Measurements from ENCODE around the gene ZNF354C. TPM values are rescaled to one million over a fixed set of nuclear protein-coding genes. Genes with fewer than 3 reads are reported as not detected.
A peak's percentile ranks its signal among the peaks of the same experiment; 100 is the strongest.

ZNF354C gene
- total and polyA plus RNA-seq, 12 donors, result 1.4 to 7.7 (median 3.3) TPM

GRCh38 chr5:179055436-179055835, 4.7 kb upstream of the ZNF354C start:
- DNase-seq, result no peak
- intact Hi-C loops (cut with DNase I), result no loop called here

GRCh38 chr5:179055841-179056240, 4.3 kb upstream of the ZNF354C start:
- no peak for DNase-seq
- intact Hi-C loops (cut with DNase I), result no loop called here
- TF ChIP-seq POLR2A (IDR thresholded peaks at IDR 0.05), result no peak
- no peak for TF ChIP-seq CTCF (IDR thresholded peaks at IDR 0.05)
- H3K27me3 ChIP-seq, result no peaks in the 10 kb centered on the region
- H3K36me3 ChIP-seq (replicated peaks in 1 of 2), result no peaks in the 10 kb centered on the region
- H3K4me1 ChIP-seq (replicated peaks in 1 of 2), result peaks cover 0 to 2% of the 10 kb centered on the region in 2 donors
- no peak overlapping the region for H3K4me3 ChIP-seq
- WGBS, 4 donors, result 61 to 75% (median 64%) methylated on average over 9 of the region's 9 CpGs
- H3K9me3 ChIP-seq (replicated peaks in 1 of 3), result no peaks in the 10 kb centered on the region
- H3K27ac ChIP-seq, result no peak overlapping the region

More at GRCh38 chr5:179055436-179055835, 4.7 kb upstream of the ZNF354C start:
- no peak overlapping the region for H3K4me3 ChIP-seq
- H3K4me1 ChIP-seq (replicated peaks in 1 of 2), result no peaks in the 10 kb centered on the region
- 67 to 73% (median 69%) methylated on average over 3 of the region's 3 CpGs for WGBS, 4 donors
- no peaks in the 10 kb centered on the region for H3K27me3 ChIP-seq
- no peak overlapping the region for H3K27ac ChIP-seq
- H3K9me3 ChIP-seq (replicated peaks in 1 of 3), result no peaks in the 10 kb centered on the region
- H3K36me3 ChIP-seq (replicated peaks in 1 of 2), result no peaks in the 10 kb centered on the region
- TF ChIP-seq CTCF (IDR thresholded peaks at IDR 0.05) (no peak), POLR2A (IDR thresholded peaks at IDR 0.05) (no peak)

GRCh38 chr5:179061025-179061424, 852 bp downstream of the ZNF354C start:
- intact Hi-C loops (cut with DNase I), result no loop called here

GRCh38 chr5:179065703-179066102, 5.5 kb downstream of the ZNF354C start:
- Histone ChIP-seq H3K36me3 (replicated peaks in 1 of 2) (no peaks in the 10 kb centered on the region), H3K9me3 (replicated peaks in 1 of 3) (peaks cover 0 to 22% (median 0%) of the 10 kb centered on the region in 3 donors)
- intact Hi-C loops (cut with DNase I), result no loop called here

More at GRCh38 chr5:179061025-179061424, 852 bp downstream of the ZNF354C start:
- Histone ChIP-seq H3K27ac (no peak overlapping the region), H3K4me3 (peak overlapping the region in 3 of 4 donors; percentile 43 to 78 (median 60)), H3K36me3 (replicated peaks in 1 of 2) (no peaks in the 10 kb centered on the region), H3K27me3 (no peaks in the 10 kb centered on the region), H3K9me3 (replicated peaks in 1 of 3) (no peaks in the 10 kb centered on the region), H3K4me1 (replicated peaks in 1 of 2) (peaks cover 0 to 8% of the 10 kb centered on the region in 2 donors)
- TF ChIP-seq POLR2A (IDR thresholded peaks at IDR 0.05), result no peak
- no peak for TF ChIP-seq CTCF (IDR thresholded peaks at IDR 0.05)
- 79 to 100% (median 89%) methylated on average over 6 to 19 of the region's 19 CpGs for WGBS, 4 donors
- peak in 2 of 7 donors; percentile 10 to 16 for DNase-seq

More at GRCh38 chr5:179065703-179066102, 5.5 kb downstream of the ZNF354C start:
- WGBS, 4 donors, result 92 to 99% (median 96%) methylated on average over 6 of the region's 6 CpGs
- TF ChIP-seq POLR2A (IDR thresholded peaks at IDR 0.05), result no peak
- no peak for TF ChIP-seq CTCF (IDR thresholded peaks at IDR 0.05)
- Histone ChIP-seq H3K27me3 (no peaks in the 10 kb centered on the region), H3K4me1 (replicated peaks in 1 of 2) (peaks cover 0 to 7% of the 10 kb centered on the region in 2 donors), H3K27ac (no peak overlapping the region), H3K4me3 (no peak overlapping the region)
- no peak for DNase-seq
